Mesendoderm (in vitro differentiated cells): ENCODE results near the gene PSMD6.
A peak's percentile ranks its signal among the peaks of the same experiment; 100 is the strongest.

Experiments used
- DNase-seq: peaks from one replicate; pipeline ENCODE4 v3.0.0; 2013
- H2AK5ac ChIP-seq: 2 replicates; pipeline ENCODE4 v1.6.1; 2013; ENCODE audit warnings: low read length, inconsistent platforms
- H2BK120ac ChIP-seq: 2 replicates; pipeline ENCODE4 v1.6.1; 2013; ENCODE audit warnings: low read depth, mild to moderate bottlenecking, low read length, moderate library complexity, mixed read lengths
- H2BK15ac ChIP-seq: replicated peaks from 2 replicates; pipeline ENCODE4 v1.6.1; 2013; ENCODE audit warnings: low read depth, mild to moderate bottlenecking, moderate library complexity
- H2BK5ac ChIP-seq: 2 replicates; pipeline ENCODE4 v1.6.1; 2013; ENCODE audit warnings: low read length, inconsistent platforms
- H3K18ac ChIP-seq: 2 replicates; pipeline ENCODE4 v1.6.1; 2013; ENCODE audit warnings: mild to moderate bottlenecking, low read length, mixed read lengths
- H3K23ac ChIP-seq: one replicate; pipeline ENCODE4 v1.6.1; 2013; ENCODE audit warnings: low read length
- H3K27ac ChIP-seq: 2 replicates; pipeline ENCODE4 v1.5.1; 2013; ENCODE audit warnings: low read depth, mild to moderate bottlenecking, inconsistent platforms, low read length, moderate library complexity
- H3K27me3 ChIP-seq: 2 replicates; pipeline ENCODE4 v1.6.1; 2013; ENCODE audit warnings: low read length, control low read depth, mild to moderate bottlenecking, inconsistent platforms; ENCODE audit not compliant: insufficient read depth, poor library complexity
- H3K36me3 ChIP-seq: 2 replicates; pipeline ENCODE4 v1.6.1; 2013; ENCODE audit warnings: low read length, inconsistent platforms; ENCODE audit not compliant: control insufficient read depth, insufficient read depth
- H3K4ac ChIP-seq: one replicate; pipeline ENCODE4 v1.6.1; 2013; ENCODE audit warnings: low read depth, mild to moderate bottlenecking, low read length, moderate library complexity
- H3K4me1 ChIP-seq: 2 replicates; pipeline ENCODE4 v1.6.1; 2013; ENCODE audit warnings: low read depth, low read length, inconsistent platforms; ENCODE audit not compliant: control insufficient read depth
- H3K4me2 ChIP-seq: 2 replicates; pipeline ENCODE4 v1.6.1; 2013; ENCODE audit warnings: low read length
- H3K4me3 ChIP-seq: 2 replicates; pipeline ENCODE4 v1.5.1; 2013; ENCODE audit warnings: mild to moderate bottlenecking, low read length
- H3K56ac ChIP-seq: one replicate; pipeline ENCODE4 v1.6.1; 2013; ENCODE audit warnings: low read length
- H3K79me1 ChIP-seq: 2 replicates; pipeline ENCODE4 v1.6.1; 2013; ENCODE audit warnings: low read length, inconsistent platforms
- H3K79me2 ChIP-seq: 2 replicates; pipeline ENCODE4 v1.6.1; 2013; ENCODE audit warnings: mild to moderate bottlenecking, low read length; ENCODE audit not compliant: control insufficient read depth, insufficient read depth
- H3K9ac ChIP-seq: 2 replicates; pipeline ENCODE4 v1.6.1; 2013; ENCODE audit warnings: low read length, inconsistent platforms
- H4K5ac ChIP-seq: one replicate; pipeline ENCODE4 v1.6.1; 2013; ENCODE audit warnings: low read length
- H4K8ac ChIP-seq: one replicate; pipeline ENCODE4 v1.6.1; 2013; ENCODE audit warnings: low read depth, mild to moderate bottlenecking, control low read depth, low read length, moderate library complexity
- WGBS: extraction: QIAGEN DNeasy Blood & Tissue Kit; methylation state at CpG from one replicate; pipeline ENCODE4 v1.1.7; 2013; ENCODE audit warnings: low lambda C conversion rate, missing lambda C conversion rate; ENCODE audit not compliant: insufficient coverage; ENCODE audit errors: extremely low coverage; 5-methylcytosine and 5-hydroxymethylcytosine counted together

The PSMD6 gene

DNA sequence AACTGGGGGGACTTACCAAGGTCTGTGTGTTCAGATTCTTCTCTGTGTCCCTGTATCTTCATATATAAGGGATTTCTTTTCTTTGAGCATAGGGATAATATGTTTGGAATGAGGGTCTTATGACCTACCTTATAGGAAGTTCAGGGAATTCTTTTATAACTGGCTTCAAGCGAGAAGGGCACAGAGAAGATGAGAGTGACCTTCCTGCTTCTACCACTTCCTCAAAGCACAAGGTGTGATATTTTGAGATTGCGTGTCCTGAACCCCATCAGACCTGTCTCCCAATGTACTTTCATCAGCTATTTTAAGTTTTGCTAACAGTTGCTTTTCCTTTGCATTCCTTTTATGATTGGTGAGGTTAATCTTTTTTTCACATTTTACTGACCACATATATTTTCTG lies 3.1 kb upstream of the PSMD6 start:
- H3K4me1 ChIP-seq, result no peaks in the 10 kb centered on the region
- H3K36me3 ChIP-seq, result no peaks in the 10 kb centered on the region
- peaks cover 6% of the 10 kb centered on the region for H3K79me1 ChIP-seq
- no peak overlapping the region for H4K5ac ChIP-seq
- no peak overlapping the region for H3K18ac ChIP-seq
- H3K56ac ChIP-seq, result no peak overlapping the region
- H3K23ac ChIP-seq, result no peak overlapping the region
- peaks cover 13% of the 10 kb centered on the region for H3K79me2 ChIP-seq
- H3K27ac ChIP-seq, result no peak overlapping the region
- DNase-seq, result no peak
- no peak overlapping the region for H2BK15ac ChIP-seq
- H3K9ac ChIP-seq, result no peak overlapping the region
- H2BK120ac ChIP-seq, result no peak overlapping the region
- no peaks in the 10 kb centered on the region for H3K27me3 ChIP-seq
- no peak overlapping the region for H3K4ac ChIP-seq
- no peak overlapping the region for H3K4me2 ChIP-seq
- H2BK5ac ChIP-seq, result no peak overlapping the region
- WGBS, result no CpG with 5 or more reads among the region's 2 CpGs
- H3K4me3 ChIP-seq, result no peak overlapping the region
- no peak overlapping the region for H2AK5ac ChIP-seq
- H4K8ac ChIP-seq, result no peak overlapping the region

GRCh38 chr3:64023861-64024223 lies 548 bp upstream of the PSMD6 start:
- WGBS, result no CpG with 5 or more reads among the region's 5 CpGs
- no peaks in the 10 kb centered on the region for H3K36me3 ChIP-seq
- H4K5ac ChIP-seq, result no peak overlapping the region
- H3K27ac ChIP-seq, result no peak overlapping the region
- no peak overlapping the region for H3K9ac ChIP-seq
- H2AK5ac ChIP-seq, result no peak overlapping the region
- H3K79me2 ChIP-seq, result peaks cover 13% of the 10 kb centered on the region
- H3K18ac ChIP-seq, result no peak overlapping the region
- no peak overlapping the region for H4K8ac ChIP-seq
- H3K56ac ChIP-seq, result no peak overlapping the region
- H3K23ac ChIP-seq, result no peak overlapping the region
- H2BK5ac ChIP-seq, result no peak overlapping the region
- H3K4me1 ChIP-seq, result no peaks in the 10 kb centered on the region
- H3K79me1 ChIP-seq, result peaks cover 6% of the 10 kb centered on the region
- no peak for DNase-seq
- H3K4me3 ChIP-seq, result no peak overlapping the region
- H3K4ac ChIP-seq, result no peak overlapping the region
- H3K27me3 ChIP-seq, result no peaks in the 10 kb centered on the region
- H3K4me2 ChIP-seq, result no peak overlapping the region
- H2BK15ac ChIP-seq, result no peak overlapping the region
- no peak overlapping the region for H2BK120ac ChIP-seq

DNA sequence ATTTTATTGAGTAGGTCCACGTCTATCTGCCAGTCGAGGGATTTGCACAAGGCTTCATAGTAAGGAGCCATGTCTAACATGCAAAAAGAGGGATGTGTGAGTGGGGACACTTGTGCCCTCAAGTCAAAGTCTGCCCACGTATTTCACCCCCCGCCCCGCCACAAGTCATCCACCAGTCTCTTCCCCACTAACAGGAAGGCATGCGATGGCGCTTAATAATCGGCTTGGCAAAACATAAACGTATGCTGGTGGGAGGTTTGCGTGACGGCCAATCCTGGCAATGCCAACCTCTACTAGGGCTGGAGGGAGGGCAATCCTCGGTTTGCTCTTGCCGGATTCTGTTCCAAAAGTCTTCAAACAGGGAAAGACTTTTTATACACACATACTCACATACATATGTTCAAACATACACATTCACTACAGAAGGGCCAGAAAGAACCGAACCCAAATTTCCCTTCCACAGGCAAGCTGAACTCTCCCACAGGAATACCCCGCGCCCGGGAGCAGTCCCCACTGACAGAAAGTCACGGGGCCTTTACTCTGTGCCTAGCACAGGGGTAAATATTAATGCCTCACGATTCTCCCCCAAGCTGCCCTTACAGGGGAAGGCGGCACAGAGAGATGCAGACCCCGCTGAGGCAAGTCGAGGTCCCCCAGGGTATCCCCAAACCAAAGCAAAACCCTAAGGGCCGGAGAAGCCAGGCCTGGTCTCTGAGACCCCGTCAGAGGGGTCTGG lies 675 bp downstream of the PSMD6 start:
- H3K4ac ChIP-seq, result no peak overlapping the region
- H3K9ac ChIP-seq, result peak overlapping the region; percentile 98
- no peak overlapping the region for H2BK120ac ChIP-seq
- no peak overlapping the region for H2BK5ac ChIP-seq
- peak overlapping the region; percentile 98 for H3K4me3 ChIP-seq
- no peaks in the 10 kb centered on the region for H3K36me3 ChIP-seq
- no peak overlapping the region for H4K8ac ChIP-seq
- H3K23ac ChIP-seq, result no peak overlapping the region
- no peak overlapping the region for H2AK5ac ChIP-seq
- H3K18ac ChIP-seq, result peak overlapping the region; percentile 45
- H3K79me1 ChIP-seq, result peaks cover 6% of the 10 kb centered on the region
- peak overlapping the region; percentile 99 for H3K56ac ChIP-seq
- H3K4me1 ChIP-seq, result no peaks in the 10 kb centered on the region
- peak overlapping the region; percentile 27 for H3K4me2 ChIP-seq
- no CpG with 5 or more reads among the region's 24 CpGs for WGBS
- no peak overlapping the region for H4K5ac ChIP-seq
- DNase-seq, result no peak
- peaks cover 13% of the 10 kb centered on the region for H3K79me2 ChIP-seq
- H3K27me3 ChIP-seq, result no peaks in the 10 kb centered on the region
- no peak overlapping the region for H3K27ac ChIP-seq
- no peak overlapping the region for H2BK15ac ChIP-seq

DNA sequence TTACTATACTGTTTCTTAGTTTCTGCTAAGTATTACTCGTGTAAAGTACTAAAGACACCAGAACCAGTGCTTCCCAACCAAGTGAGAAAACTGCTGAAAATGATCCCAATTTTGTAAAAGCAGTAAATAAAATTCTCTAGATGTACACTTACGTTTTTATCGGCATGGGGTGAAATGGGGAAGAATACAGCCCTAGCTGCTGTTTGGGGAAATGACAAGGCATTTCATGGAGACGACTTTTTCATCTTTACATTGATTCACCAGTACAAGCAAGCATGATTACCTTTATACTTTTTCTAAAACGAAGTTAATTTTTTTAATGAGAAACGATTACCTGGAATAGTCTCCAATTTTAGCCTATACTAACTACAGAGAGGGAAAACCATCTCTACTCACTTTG lies 1.4 kb downstream of the PSMD6 start:
- Histone ChIP-seq H2BK120ac (no peak overlapping the region), H4K5ac (no peak overlapping the region), H4K8ac (no peak overlapping the region), H3K27ac (no peak overlapping the region), H3K27me3 (no peaks in the 10 kb centered on the region), H3K4me1 (no peaks in the 10 kb centered on the region), H3K18ac (no peak overlapping the region), H3K79me2 (peaks cover 13% of the 10 kb centered on the region), H3K9ac (no peak overlapping the region), H3K23ac (no peak overlapping the region), H3K79me1 (peaks cover 6% of the 10 kb centered on the region), H3K4me2 (peak overlapping the region; percentile 27), H3K56ac (no peak overlapping the region), H2BK5ac (no peak overlapping the region), H3K36me3 (no peaks in the 10 kb centered on the region), H3K4ac (no peak overlapping the region), H2BK15ac (no peak overlapping the region), H2AK5ac (no peak overlapping the region), H3K4me3 (no peak overlapping the region)
- DNase-seq, result no peak
- no CpG with 5 or more reads among the region's 6 CpGs for WGBS

GRCh38 chr3:64019879-64020278 lies 3.4 kb downstream of the PSMD6 start:
- H3K79me2 ChIP-seq, result peaks cover 13% of the 10 kb centered on the region
- H3K56ac ChIP-seq, result no peak overlapping the region
- H3K27me3 ChIP-seq, result no peaks in the 10 kb centered on the region
- WGBS, result no CpG with 5 or more reads among the region's 2 CpGs
- no peak overlapping the region for H3K27ac ChIP-seq
- peaks cover 6% of the 10 kb centered on the region for H3K79me1 ChIP-seq
- no peak for DNase-seq
- H3K23ac ChIP-seq, result no peak overlapping the region
- no peak overlapping the region for H3K18ac ChIP-seq
- no peak overlapping the region for H4K5ac ChIP-seq
- no peak overlapping the region for H3K4me2 ChIP-seq
- no peak overlapping the region for H2AK5ac ChIP-seq
- no peak overlapping the region for H2BK120ac ChIP-seq
- no peak overlapping the region for H3K9ac ChIP-seq
- no peak overlapping the region for H2BK15ac ChIP-seq
- H3K4me3 ChIP-seq, result no peak overlapping the region
- H2BK5ac ChIP-seq, result no peak overlapping the region
- no peak overlapping the region for H4K8ac ChIP-seq
- no peak overlapping the region for H3K4ac ChIP-seq
- no peaks in the 10 kb centered on the region for H3K36me3 ChIP-seq
- H3K4me1 ChIP-seq, result no peaks in the 10 kb centered on the region

DNA sequence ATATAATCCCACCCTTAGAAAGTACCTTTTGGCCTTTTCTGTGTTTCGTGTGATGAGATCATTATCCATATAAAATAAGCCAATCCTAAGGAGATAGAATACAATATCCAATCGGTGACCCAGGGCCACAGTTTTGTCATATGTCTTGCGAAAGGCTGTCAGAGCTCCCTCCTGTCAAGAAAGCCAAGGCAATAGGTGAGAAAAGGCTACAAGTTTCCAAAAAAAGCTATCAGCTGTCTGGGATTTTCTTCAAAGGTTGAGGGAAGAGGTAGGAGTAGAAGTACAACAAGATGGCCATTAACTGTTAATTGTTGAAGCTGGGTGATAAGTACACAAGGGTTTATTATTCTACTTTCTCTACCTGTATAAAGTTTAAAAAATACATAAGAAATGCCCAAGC lies 4.0 kb downstream of the PSMD6 start:
- Histone ChIP-seq H3K36me3 (no peaks in the 10 kb centered on the region), H3K4ac (no peak overlapping the region), H3K4me2 (no peak overlapping the region), H4K8ac (no peak overlapping the region), H3K18ac (no peak overlapping the region), H2BK120ac (no peak overlapping the region), H3K56ac (no peak overlapping the region), H3K4me3 (no peak overlapping the region), H2AK5ac (no peak overlapping the region), H3K27ac (no peak overlapping the region), H3K9ac (no peak overlapping the region), H3K79me1 (peaks cover 9% of the 10 kb centered on the region), H3K79me2 (peaks cover 13% of the 10 kb centered on the region), H3K4me1 (no peaks in the 10 kb centered on the region), H2BK15ac (no peak overlapping the region), H3K27me3 (no peaks in the 10 kb centered on the region), H4K5ac (no peak overlapping the region), H2BK5ac (no peak overlapping the region), H3K23ac (no peak overlapping the region)
- no CpG with 5 or more reads among the region's 3 CpGs for WGBS
- DNase-seq, result no peak
